ENCODE data around the gene LYSMD1.

The LYSMD1 gene

GRCh38 chr1:151165281-151165737, 393 bp downstream of the LYSMD1 start (continued):
- no peak for TF ChIP-seq PRDM2 (tag by site-specific recombination; IDR thresholded peaks at IDR 0.05; ENCODE audit: borderline replicate concordance)
- no peak for TF ChIP-seq ZNF138 (tag by site-specific recombination; IDR thresholded peaks at IDR 0.05; ENCODE audit: borderline replicate concordance)
- no peak for TF ChIP-seq RBAK (tag by site-specific recombination; IDR thresholded peaks at IDR 0.05)
- TF ChIP-seq SCRT1 (tag by site-specific recombination; IDR thresholded peaks at IDR 0.05; ENCODE audit: borderline replicate concordance): no peak
- no peak for TF ChIP-seq ZNF121 (tag by site-specific recombination; IDR thresholded peaks at IDR 0.05)
- TF ChIP-seq ZNF639 (tag by site-specific recombination; IDR thresholded peaks at IDR 0.05): peak; percentile 30; the same call in 1 of the 2 replicates
- no peak for TF ChIP-seq ZNF654 (tag by site-specific recombination; IDR thresholded peaks at IDR 0.05; ENCODE audit: low read depth)
- TF ChIP-seq ZSCAN23 (tag by site-specific recombination; IDR thresholded peaks at IDR 0.05): 0 out of 2 replicates have a peak, but pooled peaks have one; percentile 24
- no peak for TF ChIP-seq ZNF148 (tag by site-specific recombination; IDR thresholded peaks at IDR 0.05; ENCODE audit: borderline replicate concordance)
- no peak for TF ChIP-seq ZNF623 (tag by site-specific recombination; IDR thresholded peaks at IDR 0.05)
- TF ChIP-seq ZFP3 (tag by site-specific recombination; IDR thresholded peaks at IDR 0.05; ENCODE audit: low read depth): no peak
- no peak for TF ChIP-seq ZNF366 (tag by site-specific recombination; conservative IDR thresholded peaks at IDR 0.05)
- no peak for TF ChIP-seq ZNF747 (tag by site-specific recombination; IDR thresholded peaks at IDR 0.05)
- TF ChIP-seq KLF1 (tag by site-specific recombination; IDR thresholded peaks at IDR 0.05): peak; percentile 68
- TF ChIP-seq WT1 (tag by site-specific recombination; IDR thresholded peaks at IDR 0.05): peak; percentile 97
- TF ChIP-seq BCL11B (tag by site-specific recombination; IDR thresholded peaks at IDR 0.05; ENCODE audit: low read depth): peak; percentile 97
- TF ChIP-seq ZSCAN18 (tag by site-specific recombination; IDR thresholded peaks at IDR 0.05): no peak
- no peak for TF ChIP-seq ZNF140 (tag by site-specific recombination; IDR thresholded peaks at IDR 0.05)
- TF ChIP-seq ZNF157 (tag by site-specific recombination; IDR thresholded peaks at IDR 0.05): no peak
- no peak for TF ChIP-seq ZNF768 (tag by site-specific recombination; IDR thresholded peaks at IDR 0.05)
- TF ChIP-seq ZNF558 (tag by site-specific recombination; IDR thresholded peaks at IDR 0.05): 0 out of 2 replicates have a peak, but pooled peaks have one; percentile 4
- no peak for TF ChIP-seq ZBTB8A (tag by site-specific recombination; IDR thresholded peaks at IDR 0.05)
- TF ChIP-seq, protein P1, sequence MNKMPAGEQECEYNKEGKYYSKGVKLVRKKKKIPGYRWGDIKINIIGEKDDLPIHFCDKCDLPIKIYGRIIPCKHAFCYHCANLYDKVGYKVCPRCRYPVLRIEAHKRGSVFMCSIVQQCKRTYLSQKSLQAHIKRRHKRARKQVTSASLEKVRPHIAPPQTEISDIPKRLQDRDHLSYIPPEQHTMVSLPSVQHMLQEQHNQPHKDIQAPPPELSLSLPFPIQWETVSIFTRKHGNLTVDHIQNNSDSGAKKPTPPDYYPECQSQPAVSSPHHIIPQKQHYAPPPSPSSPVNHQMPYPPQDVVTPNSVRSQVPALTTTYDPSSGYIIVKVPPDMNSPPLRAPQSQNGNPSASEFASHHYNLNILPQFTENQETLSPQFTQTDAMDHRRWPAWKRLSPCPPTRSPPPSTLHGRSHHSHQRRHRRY (tag by site-specific recombination; IDR thresholded peaks at IDR 0.05): no peak
- TF ChIP-seq ZNF394 (tag by site-specific recombination; IDR thresholded peaks at IDR 0.05; ENCODE audit: borderline replicate concordance): no peak
- no peak for TF ChIP-seq ZNF658 (tag by site-specific recombination; IDR thresholded peaks at IDR 0.05)
- TF ChIP-seq EGR2 (tag by site-specific recombination; IDR thresholded peaks at IDR 0.05; ENCODE audit: low read depth): no peak
- no peak for TF ChIP-seq HOXA7 (CRISPR knock-in tag; IDR thresholded peaks at IDR 0.05; ENCODE audit: borderline replicate concordance)
- TF ChIP-seq, protein P2, sequence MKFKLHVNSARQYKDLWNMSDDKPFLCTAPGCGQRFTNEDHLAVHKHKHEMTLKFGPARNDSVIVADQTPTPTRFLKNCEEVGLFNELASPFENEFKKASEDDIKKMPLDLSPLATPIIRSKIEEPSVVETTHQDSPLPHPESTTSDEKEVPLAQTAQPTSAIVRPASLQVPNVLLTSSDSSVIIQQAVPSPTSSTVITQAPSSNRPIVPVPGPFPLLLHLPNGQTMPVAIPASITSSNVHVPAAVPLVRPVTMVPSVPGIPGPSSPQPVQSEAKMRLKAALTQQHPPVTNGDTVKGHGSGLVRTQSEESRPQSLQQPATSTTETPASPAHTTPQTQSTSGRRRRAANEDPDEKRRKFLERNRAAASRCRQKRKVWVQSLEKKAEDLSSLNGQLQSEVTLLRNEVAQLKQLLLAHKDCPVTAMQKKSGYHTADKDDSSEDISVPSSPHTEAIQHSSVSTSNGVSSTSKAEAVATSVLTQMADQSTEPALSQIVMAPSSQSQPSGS (tag by site-specific recombination; IDR thresholded peaks at IDR 0.05; ENCODE audit: low read depth): no peak
